Islet of Langerhans (tissue), 1 donor: ENCODE measurements around the gene FILIP1.

ENCODE experiments used
- FAIRE-seq: peaks from one replicate; lab custom pipeline; 2011; peaks lifted over from hg19 to GRCh38; lab: Jason Lieb, UNC

The FILIP1 gene

GRCh38 chr6:75291744-75292143, 201.9 kb downstream of the FILIP1 start:
- FAIRE-seq: peak; percentile 27

- FAIRE-seq: no peak
Measured at GRCh38 chr6:75291331-75291730, 202.3 kb downstream of the FILIP1 start.

GRCh38 chr6:75290136-75290945, 203.3 kb downstream of the FILIP1 start:
- FAIRE-seq: no peak

GRCh38 chr6:75288023-75288422, 205.6 kb downstream of the FILIP1 start:
- FAIRE-seq: no peak

GRCh38 chr6:75287424-75287823, 206.2 kb downstream of the FILIP1 start:
- no peak for FAIRE-seq

- FAIRE-seq: peak; percentile 62
Measured at GRCh38 chr6:75286955-75287354, 206.6 kb downstream of the FILIP1 start.

GRCh38 chr6:75285283-75285639, 208.3 kb downstream of the FILIP1 start:
- no peak for FAIRE-seq

- peak; percentile 99 for FAIRE-seq
Measured at GRCh38 chr6:75284632-75285282, 208.8 kb downstream of the FILIP1 start, which contains the start of gene TMEM30A. Gene TMEM30A, minus strand, starts transcription at chr6:75284792. Its CDS starts 154 bp downstream, at chr6:75284638.

- FAIRE-seq: no peak
Measured at GRCh38 chr6:75283907-75284631, 209.5 kb downstream of the FILIP1 start.

GRCh38 chr6:75282706-75283105, 210.9 kb downstream of the FILIP1 start:
- FAIRE-seq: no peak

- peak; percentile 5 for FAIRE-seq
Measured at GRCh38 chr6:75281653-75282052, 211.9 kb downstream of the FILIP1 start.

GRCh38 chr6:75280131-75280855, 213.3 kb downstream of the FILIP1 start:
- FAIRE-seq: no peak

- FAIRE-seq: peak; percentile 64
Measured at GRCh38 chr6:75279418-75279817, 214.2 kb downstream of the FILIP1 start.

- FAIRE-seq: no peak
Measured at GRCh38 chr6:75278474-75279077, 215.0 kb downstream of the FILIP1 start.

- no peak for FAIRE-seq
Measured at GRCh38 chr6:75275067-75275466, 218.5 kb downstream of the FILIP1 start.

GRCh38 chr6:75273009-75273408, 220.6 kb downstream of the FILIP1 start:
- no peak for FAIRE-seq

- FAIRE-seq: no peak
Measured at GRCh38 chr6:75272145-75272840, 221.3 kb downstream of the FILIP1 start.

GRCh38 chr6:75268988-75269354, 224.6 kb downstream of the FILIP1 start:
- FAIRE-seq: no peak

- FAIRE-seq: no peak
Measured at GRCh38 chr6:75268121-75268987, 225.2 kb downstream of the FILIP1 start.

GRCh38 chr6:75267461-75267860, 226.1 kb downstream of the FILIP1 start:
- peak; percentile 86 for FAIRE-seq
